Thymus (tissue), 14 donors: ENCODE results near the gene PCDHGA4. TPM values are rescaled to one million over a fixed set of nuclear protein-coding genes. Genes with fewer than 3 reads are reported as not detected.
A peak's percentile ranks its signal among the peaks of the same experiment; 100 is the strongest.
"Not testable (repeated sequence)": the region's sequence is repeated elsewhere in the genome, so short reads cannot be mapped to it uniquely, and the experiment has no call there.

Experiments
- DNase-seq, 9 donors: peaks; one replicate each; pipeline ENCODE4 v3.0.0-alpha.2; 2013; ENCODE audit warnings: low spot score in 9 of 9, low read depth in 6 of 9, missing footprints in 1 of 9
- H3K27ac ChIP-seq, 2 donors: one replicate each; pipeline ENCODE4 v1.5.1; 2013; ENCODE audit warnings: control low read depth in 1 of 2, low read depth in 1 of 2, low read length in 1 of 2, mild to moderate bottlenecking in 1 of 2, moderate library complexity in 1 of 2
- H3K27me3 ChIP-seq, 2 donors: one replicate each; pipeline ENCODE4 v1.5.1; 2013; ENCODE audit warnings: low read length in 1 of 2; ENCODE audit not compliant: control insufficient read depth in 2 of 2, insufficient read depth in 1 of 2
- H3K36me3 ChIP-seq, 2 donors: one replicate each; pipeline ENCODE4 v1.5.1; 2013; ENCODE audit warnings: low read length in 1 of 2, mild to moderate bottlenecking in 1 of 2, moderate library complexity in 1 of 2; ENCODE audit not compliant: control insufficient read depth in 2 of 2, insufficient read depth in 2 of 2
- H3K4me1 ChIP-seq, 2 donors: one replicate each; pipeline ENCODE4 v1.5.1; 2013; ENCODE audit warnings: low read length in 2 of 2; ENCODE audit not compliant: control insufficient read depth in 2 of 2, insufficient read depth in 2 of 2
- H3K4me3 ChIP-seq, 2 donors: one replicate each; pipeline ENCODE4 v1.5.1; 2013; ENCODE audit warnings: low read length in 2 of 2, control low read depth in 1 of 2, mild to moderate bottlenecking in 1 of 2
- H3K9me3 ChIP-seq, 2 donors: one replicate each; pipeline ENCODE4 v1.5.1; 2013; ENCODE audit warnings: low read length in 1 of 2, mild to moderate bottlenecking in 1 of 2; ENCODE audit not compliant: control insufficient read depth in 2 of 2, insufficient read depth in 1 of 2
- WGBS: extraction: QIAGEN DNeasy Blood & Tissue Kit; methylation state at CpG from one replicate; pipeline ENCODE4 v1.1.7; 2013; 5-methylcytosine and 5-hydroxymethylcytosine counted together
- long read RNA-seq, 10 donors: transcript quantifications; one replicate each; lab custom pipeline, GENCODE V29; 2026
- polyA plus RNA-seq: library from polyadenylated mRNA; stranded (reverse); fragments of 200-250 nt; gene quantifications from one replicate; pipeline ENCODE4 v1.2.3, GENCODE V29; 2013
- total RNA-seq: library from RNA; stranded (reverse); fragments of 120-200 nt; gene quantifications from one replicate; pipeline ENCODE4 v1.2.4, GENCODE V29; 2013
- donor health status: healthy.

Gene PCDHGA4
- total RNA-seq (0.19 TPM), polyA plus RNA-seq (0.11 TPM)
- long read RNA-seq, donor 1, result 0 reads
- long read RNA-seq, donor 2, result 0 reads
- long read RNA-seq, donor 3, result 0 reads
- long read RNA-seq, donor 4, result 0 reads
- long read RNA-seq, donor 5, result 0 reads
- long read RNA-seq, donor 6, result 0 reads
- long read RNA-seq, donor 7, result 0 reads
- long read RNA-seq, donor 8, result 0 reads
- long read RNA-seq, donor 9, result 0 reads
- long read RNA-seq, donor 10, result 0 reads

- H3K4me3 ChIP-seq, result no peak within 1 kb of the TSS
- peaks cover under 1 to 47% of the 10 kb centered on the region in 2 donors for H3K27me3 ChIP-seq
- peaks cover 0 to 2% of the 10 kb centered on the region in 2 donors for H3K4me1 ChIP-seq
- WGBS, result 22% methylated on average over 29 of the region's 29 CpGs
- peaks cover 9 to 39% of the 10 kb centered on the region in 2 donors for H3K9me3 ChIP-seq
- no peaks in the 10 kb centered on the region for H3K36me3 ChIP-seq
- DNase-seq, result peak in 1 of 9 donors; percentile 4
- no peak within 1 kb of the TSS for H3K27ac ChIP-seq
Observed at GRCh38 chr5:141354900-141355469, at the start of gene PCDHGA4. Gene PCDHGA4 (plus strand): TSS chr5:141355021. CDS start chr5:141355108, 87 bp downstream.

GRCh38 chr5:141306630-141307029, 48.2 kb upstream of the PCDHGA4 start:
- Histone ChIP-seq H3K27me3 (no peaks in the 10 kb centered on the region), H3K36me3 (no peaks in the 10 kb centered on the region), H3K4me1 (no peaks in the 10 kb centered on the region), H3K4me3 (no peak overlapping the region), H3K27ac (no peak overlapping the region), H3K9me3 (peaks cover 6 to 34% of the 10 kb centered on the region in 2 donors)
- DNase-seq, result no peak
- WGBS, result 98% methylated on average over 1 of the region's 1 CpG

DNA sequence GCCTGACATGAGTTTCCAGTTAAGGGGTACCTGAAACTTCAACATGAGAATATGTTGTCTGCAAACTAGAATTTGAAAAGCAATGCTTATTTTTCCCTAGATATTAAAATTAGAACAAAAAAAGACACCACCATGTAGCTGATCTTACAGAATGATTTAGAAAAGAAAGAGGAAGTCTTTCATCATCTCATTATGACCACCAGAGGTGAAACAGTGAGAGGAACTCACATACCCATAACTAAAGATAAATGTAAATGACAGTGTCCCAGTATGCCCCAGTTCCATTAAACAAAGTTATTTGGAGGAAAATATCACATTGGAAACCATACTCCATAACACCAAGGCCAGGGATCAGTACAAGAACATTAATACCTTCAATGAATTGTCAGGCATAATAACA, 41.1 kb upstream of the PCDHGA4 start:
- no peaks in the 10 kb centered on the region for H3K4me1 ChIP-seq
- DNase-seq, result no peak
- no peak overlapping the region for H3K4me3 ChIP-seq
- peaks cover 0 to 3% of the 10 kb centered on the region in 2 donors for H3K36me3 ChIP-seq
- peaks cover 1 to 21% of the 10 kb centered on the region in 2 donors for H3K9me3 ChIP-seq
- no peaks in the 10 kb centered on the region for H3K27me3 ChIP-seq
- no peak overlapping the region for H3K27ac ChIP-seq

DNA sequence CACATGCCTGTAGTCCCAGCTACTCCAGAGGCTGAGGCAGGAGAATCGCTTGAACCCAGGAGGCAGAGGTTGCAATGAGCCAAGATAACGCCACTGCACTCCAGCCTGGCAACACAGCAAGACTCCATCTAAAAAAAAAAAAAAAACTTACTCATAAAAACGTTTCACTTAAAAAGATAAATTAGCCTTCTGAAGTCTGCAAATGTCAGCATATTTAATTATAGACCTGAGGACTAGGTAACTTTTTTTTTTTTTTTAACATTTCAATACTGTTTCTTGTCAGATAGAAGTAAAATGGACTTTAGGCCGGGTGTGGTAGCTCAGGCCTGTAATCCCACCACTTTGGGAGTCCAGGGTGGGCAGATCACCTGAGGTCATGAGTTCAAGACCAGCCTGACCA, 37.9 kb upstream of the PCDHGA4 start:
- H3K4me3 ChIP-seq, H3K27ac ChIP-seq, H3K27me3 ChIP-seq, H3K36me3 ChIP-seq, DNase-seq, H3K4me1 ChIP-seq: not testable (repeated sequence)
- 94% methylated on average over 4 of the region's 4 CpGs for WGBS
- H3K9me3 ChIP-seq, result peaks cover 5 to 37% of the 10 kb centered on the region in 2 donors

GRCh38 chr5:141319202-141319601, 35.6 kb upstream of the PCDHGA4 start:
- H3K36me3 ChIP-seq, result peaks cover 4 to 9% of the 10 kb centered on the region in 2 donors
- H3K4me3 ChIP-seq, result no peak overlapping the region
- H3K9me3 ChIP-seq, result peaks cover 5 to 31% of the 10 kb centered on the region in 2 donors
- H3K27me3 ChIP-seq, result no peaks in the 10 kb centered on the region
- no peak overlapping the region for H3K27ac ChIP-seq
- H3K4me1 ChIP-seq, result peaks cover 2 to 4% of the 10 kb centered on the region in 2 donors
- DNase-seq, result no peak
- 99% methylated on average over 6 of the region's 6 CpGs for WGBS

DNA sequence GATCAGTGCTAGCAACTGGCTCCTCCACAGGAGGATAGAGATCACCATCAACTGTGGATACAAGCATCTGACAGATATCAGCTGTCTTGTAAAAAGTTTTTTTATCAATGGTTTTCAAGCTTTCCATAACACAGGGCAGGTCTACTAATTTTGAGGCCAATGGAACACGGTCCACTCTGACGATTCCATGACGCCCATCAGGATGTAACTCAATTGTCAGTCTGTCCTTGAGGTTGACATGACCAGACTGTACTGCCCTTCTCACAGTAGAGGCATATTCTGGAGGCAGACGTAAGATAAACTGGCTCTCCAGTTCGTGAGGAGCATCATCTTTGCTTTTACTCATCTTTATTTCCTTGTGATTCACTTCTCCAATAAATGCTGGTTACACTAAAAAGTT, 35.1 kb upstream of the PCDHGA4 start:
- Histone ChIP-seq H3K4me3 (peak overlapping the region; percentile 72 to 80), H3K9me3 (peaks cover 5 to 31% of the 10 kb centered on the region in 2 donors), H3K36me3 (peaks cover 4 to 9% of the 10 kb centered on the region in 2 donors), H3K27ac (no peak overlapping the region), H3K4me1 (peaks cover 2 to 4% of the 10 kb centered on the region in 2 donors), H3K27me3 (no peaks in the 10 kb centered on the region)
- DNase-seq, result no peak
- WGBS, result 85% methylated on average over 5 of the region's 5 CpGs

GRCh38 chr5:141320225-141321169, 34.3 kb upstream of the PCDHGA4 start, which contains the start of gene TAF7:
Gene TAF7 (minus strand): TSS chr5:141320784. CDS start chr5:141320044, 740 bp downstream.
- peaks cover 5 to 29% of the 10 kb centered on the region in 2 donors for H3K9me3 ChIP-seq
- H3K4me1 ChIP-seq, result peaks cover 2 to 4% of the 10 kb centered on the region in 2 donors
- DNase-seq, result peak; percentile 85 to 97 (median 93)
- peak within 1 kb of the TSS; percentile 94 to 98 for H3K27ac ChIP-seq
- peak within 1 kb of the TSS; percentile 72 to 80 for H3K4me3 ChIP-seq
- peaks cover 4 to 9% of the 10 kb centered on the region in 2 donors for H3K36me3 ChIP-seq
- WGBS, result 4% methylated on average over 67 of the region's 67 CpGs
- H3K27me3 ChIP-seq, result no peaks in the 10 kb centered on the region

GRCh38 chr5:141322261-141322660, 32.6 kb upstream of the PCDHGA4 start:
- H3K27me3 ChIP-seq, result peaks cover 0 to 3% of the 10 kb centered on the region in 2 donors
- H3K4me3 ChIP-seq, result no peak overlapping the region
- 96% methylated on average over 3 of the region's 3 CpGs for WGBS
- peaks cover 5 to 21% of the 10 kb centered on the region in 2 donors for H3K9me3 ChIP-seq
- peaks cover 2 to 4% of the 10 kb centered on the region in 2 donors for H3K4me1 ChIP-seq
- DNase-seq, result no peak
- no peak overlapping the region for H3K27ac ChIP-seq
- peaks cover 4 to 9% of the 10 kb centered on the region in 2 donors for H3K36me3 ChIP-seq
